Raji (cell line): Measurements from ENCODE around the gene ERAP2.

ENCODE experiments used
- POLR2A ChIP-seq: IDR thresholded peaks from 2 replicates; pipeline ENCODE4 v1.6.1; 2011; ENCODE audit warnings: low read depth, low read length, control low read depth; ENCODE audit not compliant: insufficient read depth

Gene ERAP2

GRCh38 chr5:96879665-96880064 lies 3.4 kb downstream of the ERAP2 start:
- TF ChIP-seq POLR2A = no peak

GRCh38 chr5:96880444-96881164 lies 4.3 kb downstream of the ERAP2 start:
- no peak for TF ChIP-seq POLR2A

DNA sequence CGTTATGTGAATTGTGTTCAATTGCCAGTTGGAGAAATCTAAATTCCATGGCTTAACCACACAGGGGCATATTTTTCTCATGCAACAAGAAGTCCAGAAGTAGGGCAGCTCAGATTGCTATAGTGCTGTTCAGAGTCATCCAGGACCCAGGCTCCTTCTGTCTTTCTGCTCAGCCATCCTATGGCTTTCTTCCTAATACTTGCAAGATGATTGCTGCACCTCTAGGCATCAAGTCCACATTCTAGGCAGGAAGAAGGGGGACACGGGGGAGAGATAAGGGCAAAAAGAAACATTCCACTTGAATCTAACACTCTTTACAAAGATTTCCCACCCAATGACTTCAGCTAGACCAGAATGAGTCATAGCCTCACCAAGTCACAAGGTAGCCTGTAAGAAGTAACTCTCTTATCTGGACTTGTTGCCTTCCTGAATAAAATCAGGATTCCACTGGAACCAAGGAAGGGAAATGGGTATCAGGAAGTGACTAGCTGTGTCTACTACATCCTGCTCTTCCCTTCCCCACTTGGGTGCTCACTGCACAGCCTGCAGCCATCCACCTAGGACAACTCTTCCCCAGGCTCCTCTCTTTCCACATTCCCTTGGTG lies 5.3 kb downstream of the ERAP2 start:
- no peak for TF ChIP-seq POLR2A

DNA sequence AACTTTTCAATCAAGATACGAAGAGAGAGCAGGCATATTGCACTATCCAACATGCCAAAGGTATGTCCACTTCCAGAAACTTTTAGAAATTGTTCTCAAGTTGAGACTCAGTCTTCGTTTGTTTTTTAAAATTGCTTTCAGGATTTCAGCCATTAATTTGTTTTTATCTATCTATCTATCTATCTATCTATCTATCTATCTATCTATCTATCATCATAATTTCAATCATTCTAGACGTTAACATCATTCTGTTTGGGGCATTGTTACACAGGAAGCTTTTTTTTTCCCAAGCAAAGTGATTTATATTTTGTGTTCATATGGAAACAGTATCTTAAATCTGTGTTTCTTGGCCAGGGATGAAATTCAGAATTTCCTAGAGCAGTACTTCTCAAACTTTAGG lies 7.6 kb downstream of the ERAP2 start:
- TF ChIP-seq POLR2A = no peak

GRCh38 chr5:96884995-96885394 lies 8.7 kb downstream of the ERAP2 start:
- no peak for TF ChIP-seq POLR2A

GRCh38 chr5:96885518-96886338 lies 9.4 kb downstream of the ERAP2 start:
- TF ChIP-seq POLR2A = no peak

DNA sequence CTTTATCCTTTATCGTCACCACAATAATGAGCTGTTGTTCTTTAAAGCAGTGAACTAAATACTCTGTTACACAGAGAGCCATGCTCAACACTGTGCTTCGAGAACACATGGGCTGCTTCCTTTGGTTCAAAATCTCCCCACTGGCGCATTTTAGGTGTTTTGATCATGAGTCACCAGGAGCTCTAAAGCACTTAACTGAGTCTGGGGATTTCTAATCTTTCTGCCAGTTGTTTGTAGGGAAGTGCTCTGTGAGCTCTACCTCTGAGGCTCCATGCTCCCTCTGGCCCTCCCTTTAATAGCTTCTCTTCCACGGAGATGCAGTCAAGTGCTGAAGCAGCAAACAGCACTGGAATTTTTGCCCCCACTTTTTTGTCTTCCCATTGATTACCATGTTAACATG lies 17.0 kb downstream of the ERAP2 start:
- no peak for TF ChIP-seq POLR2A

- no peak for TF ChIP-seq POLR2A
Measured at GRCh38 chr5:96896276-96896675, 20.0 kb downstream of the ERAP2 start.

DNA sequence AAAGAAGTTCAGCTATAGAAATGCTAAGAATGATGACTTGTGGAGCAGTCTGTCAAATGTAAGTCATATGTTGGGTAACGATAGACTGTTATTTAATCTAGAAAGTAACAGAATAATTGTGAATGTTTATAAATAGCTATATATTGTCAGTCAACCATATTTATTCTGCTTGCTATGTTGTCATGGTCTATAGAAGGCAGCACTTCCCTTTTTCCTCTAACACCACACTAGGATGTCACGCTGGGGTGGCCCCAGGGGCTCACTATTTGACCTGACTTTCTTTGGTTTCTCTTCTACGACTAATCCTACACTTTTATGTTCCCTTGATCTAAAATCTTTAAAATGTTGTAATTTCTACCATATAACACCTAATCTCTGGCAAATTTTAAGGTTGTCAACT lies 20.5 kb downstream of the ERAP2 start:
- TF ChIP-seq POLR2A = no peak

DNA sequence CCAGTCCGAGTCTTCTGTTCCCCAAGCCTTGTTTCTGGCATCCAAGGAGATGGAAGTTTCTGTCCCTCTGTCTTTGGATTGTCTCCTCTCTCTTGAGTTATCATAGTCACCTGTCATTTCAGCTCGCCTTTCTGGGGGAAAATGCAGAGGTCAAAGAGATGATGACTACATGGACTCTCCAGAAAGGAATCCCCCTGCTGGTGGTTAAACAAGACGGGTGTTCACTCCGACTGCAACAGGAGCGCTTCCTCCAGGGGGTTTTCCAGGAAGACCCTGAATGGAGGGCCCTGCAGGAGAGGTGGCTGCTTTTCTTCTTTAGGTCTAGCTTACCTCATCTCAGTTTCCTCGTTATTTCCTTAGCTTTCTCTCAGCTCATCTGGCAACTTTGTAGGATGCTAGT lies 25.1 kb downstream of the ERAP2 start:
- TF ChIP-seq POLR2A = no peak

- TF ChIP-seq POLR2A = no peak
Measured at GRCh38 chr5:96901841-96902240, 25.5 kb downstream of the ERAP2 start.

DNA sequence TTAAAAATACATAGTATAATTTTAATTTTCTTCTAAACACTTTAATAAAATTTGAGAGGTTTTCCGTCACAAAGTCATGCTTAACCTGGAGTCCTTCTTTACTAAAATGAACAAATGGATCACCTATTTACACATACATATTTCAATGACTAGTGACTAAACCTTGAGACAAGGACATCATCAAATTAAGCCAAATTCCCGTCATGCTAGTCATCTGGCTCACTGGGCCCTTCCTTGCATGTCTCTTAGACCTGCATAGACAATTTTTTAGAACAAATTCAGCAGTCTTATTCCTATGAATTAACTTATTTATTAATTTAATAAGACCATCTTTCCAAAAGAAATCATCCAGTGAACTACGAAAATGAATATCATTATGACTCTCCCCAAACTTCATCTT lies 26.6 kb downstream of the ERAP2 start:
- TF ChIP-seq POLR2A = no peak

DNA sequence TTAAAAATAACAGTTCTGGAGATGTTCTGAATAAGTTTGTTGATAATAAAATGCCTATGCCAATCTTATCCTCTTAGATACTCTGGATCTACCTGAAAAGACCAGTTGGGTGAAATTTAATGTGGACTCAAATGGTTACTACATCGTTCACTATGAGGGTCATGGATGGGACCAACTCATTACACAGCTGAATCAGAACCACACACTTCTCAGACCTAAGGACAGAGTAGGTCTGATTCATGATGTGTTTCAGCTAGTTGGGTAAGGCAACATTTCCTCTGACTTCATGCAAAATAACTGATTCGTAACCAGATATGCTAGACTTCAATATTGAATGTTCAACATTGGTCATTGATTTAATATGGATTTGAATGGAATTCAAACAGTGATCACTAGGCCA lies 27.0 kb downstream of the ERAP2 start:
- TF ChIP-seq POLR2A = no peak

GRCh38 chr5:96904054-96904931 lies 28.0 kb downstream of the ERAP2 start:
- TF ChIP-seq POLR2A = no peak

DNA sequence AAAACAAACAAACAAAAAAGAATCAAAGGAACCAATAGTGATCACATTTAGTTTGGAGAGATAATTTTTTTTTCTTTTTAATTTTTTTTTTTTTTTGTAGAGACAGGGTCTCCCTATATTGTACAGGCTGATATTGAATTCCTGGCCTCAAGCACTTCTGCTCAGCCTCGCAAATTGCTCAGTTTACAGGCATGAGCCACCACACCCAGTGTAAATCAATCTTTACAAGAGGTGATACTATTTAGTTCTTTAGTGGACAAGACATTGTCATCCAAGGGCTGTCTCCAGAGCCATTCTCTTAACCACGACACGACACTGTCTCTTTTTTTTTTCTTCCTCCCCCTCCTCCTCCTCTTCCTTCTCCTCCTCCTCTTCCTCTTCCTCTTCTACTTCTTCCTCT lies 29.6 kb downstream of the ERAP2 start:
- TF ChIP-seq POLR2A = no peak
